NCI-H524 (cell line): Measurements from ENCODE around the gene PARVB.
"Not testable (repeated sequence)": the region's sequence is repeated elsewhere in the genome, so short reads cannot be mapped to it uniquely, and the experiment has no call there.

Source experiments
- DNase-seq, 2 experiments: peaks; one replicate each; lab custom pipeline; 2025; lab: John Stamatoyannopoulos, UW

The PARVB gene

GRCh38 chr22:44051961-44052360, 27.9 kb downstream of the PARVB start:
- peak in 1 of 2 experiments; percentile 48 for DNase-seq

GRCh38 chr22:44055805-44056204, 31.7 kb downstream of the PARVB start:
- no peak for DNase-seq

- DNase-seq = not testable (repeated sequence)
Observed at GRCh38 chr22:44056649-44057048, 32.5 kb downstream of the PARVB start.

- DNase-seq = no peak
Observed at GRCh38 chr22:44057401-44057987, 33.4 kb downstream of the PARVB start.

- DNase-seq = no peak
Observed at GRCh38 chr22:44063462-44064371, 39.6 kb downstream of the PARVB start.

- DNase-seq = no peak
Observed at GRCh38 chr22:44067033-44067432, 42.9 kb downstream of the PARVB start.

- no peak for DNase-seq
Observed at GRCh38 chr22:44067901-44068300, 43.8 kb downstream of the PARVB start.

GRCh38 chr22:44068422-44069191, 44.5 kb downstream of the PARVB start:
- no peak for DNase-seq

GRCh38 chr22:44070029-44070428, 45.9 kb downstream of the PARVB start:
- DNase-seq = no peak

- DNase-seq = no peak
Observed at GRCh38 chr22:44071781-44072326, 47.8 kb downstream of the PARVB start.

- DNase-seq = peak in 1 of 2 experiments; percentile 7
Observed at GRCh38 chr22:44074337-44074984, 50.4 kb downstream of the PARVB start.

GRCh38 chr22:44075022-44075421, 50.9 kb downstream of the PARVB start:
- no peak for DNase-seq

GRCh38 chr22:44075670-44076069, 51.6 kb downstream of the PARVB start:
- DNase-seq = no peak

GRCh38 chr22:44076825-44077224, 52.7 kb downstream of the PARVB start:
- no peak for DNase-seq

- DNase-seq = peak; percentile 88 to 90
Observed at GRCh38 chr22:44080936-44081861, 57.1 kb downstream of the PARVB start.

- no peak for DNase-seq
Observed at GRCh38 chr22:44082801-44083200, 58.7 kb downstream of the PARVB start.

GRCh38 chr22:44084044-44084772, 60.1 kb downstream of the PARVB start:
- DNase-seq = no peak

GRCh38 chr22:44085743-44086270, 61.7 kb downstream of the PARVB start:
- DNase-seq = peak in 1 of 2 experiments; percentile 77

GRCh38 chr22:44086271-44087088, 62.4 kb downstream of the PARVB start:
- DNase-seq = no peak
